Spleen (tissue), 11 donors: ENCODE measurements around the gene ARHGAP27. TPM values are rescaled to one million over a fixed set of nuclear protein-coding genes. Genes with fewer than 3 reads are reported as not detected.
"Not testable (repeated sequence)": the region's sequence is repeated elsewhere in the genome, so short reads cannot be mapped to it uniquely, and the experiment has no call there.

Experiments used
- DNase-seq: peaks from one replicate; pipeline ENCODE4 v3.0.0-alpha.2; 2020
- H3K27ac ChIP-seq, 8 donors: fragments of 200-600 bp; sonication (generic) in 7 of 8; 1 replicate in 4 of 8; 2 replicates in 4 of 8; pipeline versions ENCODE4 v1.5.0 to v1.8.0; 2016 to 2021; ENCODE audit warnings: inconsistent platforms in 4 of 8, mild to moderate bottlenecking in 4 of 8, moderate library complexity in 1 of 8
- H3K27me3 ChIP-seq, 7 donors: fragments of 200-600 bp; sonication (generic) in 6 of 7; replicated peaks in 1 of 7; 1 replicate in 4 of 7; 2 replicates in 3 of 7; pipeline versions ENCODE4 v1.5.0 to v1.8.0; 2016 to 2021; ENCODE audit warnings: inconsistent platforms in 3 of 7, mild to moderate bottlenecking in 1 of 7
- H3K36me3 ChIP-seq, 6 donors: fragments of 200-600 bp; sonication (generic) in 5 of 6; 1 replicate in 4 of 6; 2 replicates in 2 of 6; pipeline versions ENCODE4 v1.5.0 to v1.8.0; 2016 to 2021; ENCODE audit warnings: inconsistent platforms in 2 of 6
- H3K4me1 ChIP-seq, 6 donors: fragments of 200-600 bp; sonication (generic) in 5 of 6; 1 replicate in 3 of 6; 2 replicates in 3 of 6; pipeline versions ENCODE4 v1.5.0 to v1.8.0; 2016 to 2021; ENCODE audit warnings: inconsistent platforms in 3 of 6
- H3K4me3 ChIP-seq, 8 donors: fragments of 200-600 bp; sonication (generic) in 7 of 8; 1 replicate in 4 of 8; 2 replicates in 4 of 8; pipeline versions ENCODE4 v1.5.0 to v1.8.0; 2016 to 2021; ENCODE audit warnings: inconsistent platforms in 4 of 8, mild to moderate bottlenecking in 4 of 8, moderate library complexity in 2 of 8
- H3K9me3 ChIP-seq, 8 donors: fragments of 200-600 bp; sonication (generic) in 7 of 8; 1 replicate in 4 of 8; 2 replicates in 4 of 8; pipeline versions ENCODE4 v1.5.0 to v1.8.0; 2016 to 2021; ENCODE audit warnings: inconsistent platforms in 4 of 8
- POLR2AphosphoS5 ChIP-seq, 3 donors: sonication (generic); formaldehyde crosslinking; IDR thresholded peaks; one replicate each; pipeline ENCODE4 v1.5.1; 2017; ENCODE audit warnings: antibody characterized with exemption in 3 of 3
- WGBS, 5 donors: extraction: QIAGEN DNeasy Blood & Tissue Kit in 3 of 5; methylation state at CpG; one replicate each; pipeline versions ENCODE4 v1.1.5 to v1.1.7; 2013 to 2018; 5-methylcytosine and 5-hydroxymethylcytosine counted together
- intact Hi-C: fragments of 100-400 bp; cut with DNase I; formaldehyde crosslinking; loops from one replicate; pipeline ENCODE4 v1.15.0; 2023; ENCODE audit warnings: low total_unique reads
- polyA plus RNA-seq, 3 donors: library from polyadenylated mRNA; stranded (reverse); fragments of 200-250 nt; gene quantifications; one replicate each; pipeline ENCODE4 v1.2.1, GENCODE V29; 2013
- total RNA-seq, 7 donors: library from RNA; depleted of rRNA in 3 of 7; stranded (reverse); fragments of >200 nt in 3 of 7; fragmentation: NEBNext Ultra II Directional in 4 of 7; extraction: Animal tissue kit (Norgen Biotek cat#: 25700) in 4 of 7; gene quantifications; one replicate each; pipeline versions ENCODE4 v1.1.0 to v1.2.1, GENCODE V29; 2016 to 2021
- donor health status: healthy with polysubstance abuse.
- donor health status: DM: no; HTN: no; CAD: no; lungs with moderate emphysema.
- donor health status: DM: no; HTN: no; CAD: no.
- donor health status: Bipolar disorder and iron deficiency.
- donor health status: healthy.
- donor health status: DM: no; HTN: no; CAD: no.
- donor health status: DM: yes; HTN: yes; CAD: no.

ARHGAP27 gene
- total and polyA plus RNA-seq, 10 donors, result 43.6 to 151 (median 118) TPM

DNA sequence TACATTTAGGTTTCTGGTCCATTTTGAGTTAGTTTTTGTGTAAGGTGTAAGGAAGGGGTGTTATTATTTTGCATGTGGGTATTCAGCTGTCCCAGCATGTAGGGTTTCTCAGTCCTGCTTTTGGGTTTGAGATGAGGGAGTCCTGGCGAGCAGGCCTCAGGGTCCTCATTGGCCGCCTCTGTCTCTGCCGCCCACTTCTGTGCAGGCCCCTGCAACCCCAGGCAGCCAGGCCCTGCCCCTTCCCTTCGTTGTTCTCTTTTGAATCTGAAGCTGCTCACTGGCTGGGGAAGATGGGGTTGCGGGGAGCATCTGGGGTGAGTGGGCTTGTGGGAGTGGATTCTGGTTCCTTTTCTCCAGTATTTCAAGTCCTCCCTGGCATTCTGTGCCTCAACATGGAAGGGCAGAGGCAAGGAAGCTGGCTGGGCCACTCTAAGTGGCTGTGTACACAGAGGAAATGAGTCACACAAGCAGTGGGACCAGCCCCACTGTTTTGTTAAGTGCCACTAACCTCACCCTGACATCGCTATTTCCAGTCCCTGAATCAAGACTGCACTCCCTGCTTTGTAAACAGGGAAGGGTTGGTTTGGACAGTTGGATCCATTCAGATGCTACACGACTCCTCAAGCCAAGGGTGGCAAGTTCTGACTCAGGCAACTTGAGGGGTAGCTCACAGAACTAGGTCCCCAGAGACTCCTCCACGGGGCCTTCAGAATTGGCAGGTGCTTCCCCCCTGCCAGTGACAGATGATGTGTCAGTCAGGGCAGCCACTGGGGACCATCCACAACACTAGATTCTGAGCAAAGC, 29.1 kb upstream of the ARHGAP27 start:
- DNase-seq, result peak; percentile 78
- Histone ChIP-seq H3K4me1 (peaks cover 0 to 21% (median 14%) of the 10 kb centered on the region in 6 donors), H3K36me3 (peaks cover 0 to 73% (median 2%) of the 10 kb centered on the region in 6 donors), H3K27ac (peak overlapping the region in 6 of 8 donors; percentile 4 to 72 (median 40))
- H3K9me3 ChIP-seq, H3K4me3 ChIP-seq, H3K27me3 ChIP-seq, intact Hi-C loops: not testable (repeated sequence)
- 27 to 51% (median 39%) methylated on average over 3 to 8 of the region's 8 CpGs for WGBS, 5 donors
- peak in 1 of 3 donors; percentile 68 for TF ChIP-seq POLR2AphosphoS5 (IDR thresholded peaks at IDR 0.05)

DNA sequence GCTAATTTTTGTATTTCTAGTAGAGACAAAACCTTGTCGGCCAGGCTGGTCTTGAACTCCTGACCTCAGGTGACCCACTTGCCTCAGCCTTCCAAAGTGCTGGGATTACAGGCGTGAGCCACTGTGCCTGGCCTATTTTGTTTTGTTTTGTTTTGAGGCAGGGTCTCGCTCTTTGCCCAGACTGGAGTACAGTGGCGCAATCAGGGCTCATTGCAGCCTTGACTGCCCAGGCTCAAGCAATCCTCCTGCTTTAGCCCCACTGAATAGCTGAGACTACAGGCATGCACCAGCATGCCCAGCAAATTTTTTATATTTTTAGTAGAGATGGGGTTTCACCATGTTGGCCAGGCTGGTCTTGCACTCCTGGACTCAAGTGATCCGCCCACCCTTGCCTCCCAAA, 27.8 kb upstream of the ARHGAP27 start:
- H3K9me3 ChIP-seq, H3K4me3 ChIP-seq, intact Hi-C loops, H3K27ac ChIP-seq, H3K27me3 ChIP-seq, DNase-seq: not testable (repeated sequence)
- Histone ChIP-seq H3K4me1 (peaks cover 0 to 21% (median 14%) of the 10 kb centered on the region in 6 donors), H3K36me3 (peaks cover 0 to 73% (median 8%) of the 10 kb centered on the region in 6 donors)
- WGBS, 5 donors, result 88 to 100% (median 95%) methylated on average over 4 to 5 of the region's 5 CpGs

DNA sequence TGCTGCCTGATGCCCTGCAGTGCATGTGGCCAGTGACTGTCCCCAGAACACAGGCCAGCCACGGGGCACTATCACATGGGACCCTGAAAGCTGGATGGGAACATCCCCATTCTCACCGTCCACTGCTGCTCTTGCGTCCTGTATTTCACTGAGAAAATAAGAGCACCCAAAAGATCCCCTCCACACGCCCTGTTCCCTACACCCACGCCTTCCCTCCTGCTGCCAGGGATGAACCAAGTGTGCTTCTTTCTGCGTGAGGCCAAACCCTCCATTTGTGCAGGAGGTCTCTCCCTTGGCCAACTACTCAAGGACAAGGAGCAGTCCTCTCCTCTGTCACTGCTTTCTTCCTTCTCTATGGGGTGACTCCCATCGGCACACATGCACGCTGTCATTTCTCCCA, 21.7 kb upstream of the ARHGAP27 start:
- peak; percentile 7 for DNase-seq

GRCh38 chr17:45453731-45454130, 21.1 kb upstream of the ARHGAP27 start:
- H3K27me3 ChIP-seq, intact Hi-C loops, H3K4me3 ChIP-seq, H3K9me3 ChIP-seq, H3K27ac ChIP-seq: not testable (repeated sequence)
- Histone ChIP-seq H3K4me1 (peaks cover 0 to 18% (median 4%) of the 10 kb centered on the region in 6 donors), H3K36me3 (peaks cover 0 to 89% (median 11%) of the 10 kb centered on the region in 6 donors)
- DNase-seq, result peak; percentile 48
- 86 to 95% (median 91%) methylated on average over 4 to 17 of the region's 17 CpGs for WGBS, 5 donors

More for the DNA sequence above, 21.7 kb upstream of the ARHGAP27 start:
- H3K4me3 ChIP-seq, H3K9me3 ChIP-seq, H3K27me3 ChIP-seq, H3K27ac ChIP-seq, intact Hi-C loops: not testable (repeated sequence)
- 91 to 99% (median 94%) methylated on average over 7 of the region's 8 CpGs for WGBS, 5 donors
- Histone ChIP-seq H3K4me1 (peaks cover 0 to 18% (median 4%) of the 10 kb centered on the region in 6 donors), H3K36me3 (peaks cover 0 to 83% (median 11%) of the 10 kb centered on the region in 6 donors)

- H3K27me3 ChIP-seq, H3K27ac ChIP-seq, intact Hi-C loops, H3K9me3 ChIP-seq, H3K4me3 ChIP-seq: not testable (repeated sequence)
- peak; percentile 56 for DNase-seq
- peaks cover 0 to 18% (median 4%) of the 10 kb centered on the region in 6 donors for H3K4me1 ChIP-seq
- 46 to 83% (median 79%) methylated on average over 2 to 4 of the region's 7 CpGs for WGBS, 5 donors
- peaks cover 0 to 90% (median 11%) of the 10 kb centered on the region in 6 donors for H3K36me3 ChIP-seq
Measured at GRCh38 chr17:45453225-45453534, 20.5 kb upstream of the ARHGAP27 start.

DNA sequence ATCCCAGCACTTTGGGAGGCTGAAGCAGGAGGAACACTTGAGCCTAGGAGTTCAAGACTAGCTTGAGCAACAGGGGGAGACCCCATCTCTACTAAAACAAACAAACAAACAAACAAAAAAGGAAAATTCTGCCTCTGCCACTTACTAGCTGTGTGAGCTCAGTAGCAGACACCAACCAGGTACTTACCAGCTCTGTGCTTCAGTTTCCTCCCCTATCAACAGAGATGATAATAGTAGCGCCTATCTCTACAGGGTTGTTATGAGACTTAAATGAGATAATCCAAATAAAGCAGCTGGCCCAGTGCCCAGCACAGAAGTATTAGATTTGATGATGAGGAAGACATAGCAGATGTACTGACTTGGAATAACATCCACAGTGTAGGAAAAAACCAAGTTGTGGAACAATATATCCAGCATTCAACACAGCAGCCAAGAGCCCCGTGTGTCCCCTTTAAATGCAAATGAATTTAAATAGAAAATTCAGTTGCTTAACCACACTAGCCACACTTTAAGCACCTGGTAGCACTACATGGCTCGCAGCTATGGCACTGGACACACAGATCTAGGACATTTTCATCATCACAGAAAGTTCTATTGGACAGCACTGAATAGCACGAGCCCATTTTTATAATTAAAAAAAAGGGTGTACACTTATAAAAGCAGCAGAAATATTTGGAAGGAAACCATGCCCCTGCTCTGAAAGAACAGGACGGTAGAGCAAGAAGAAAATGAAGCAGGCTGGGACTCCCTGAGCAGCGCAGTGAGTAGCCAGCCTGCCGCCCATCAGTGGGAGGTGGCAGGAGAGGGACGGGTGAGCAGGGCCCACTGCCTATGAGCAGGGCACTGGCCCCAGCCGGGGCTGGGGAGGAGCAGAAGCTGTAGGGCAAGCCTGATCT, 19.9 kb upstream of the ARHGAP27 start:
- H3K36me3 ChIP-seq, result peaks cover 0 to 91% (median 12%) of the 10 kb centered on the region in 6 donors
- WGBS, 5 donors, result 52 to 71% (median 61%) methylated on average over 8 to 9 of the region's 9 CpGs

DNA sequence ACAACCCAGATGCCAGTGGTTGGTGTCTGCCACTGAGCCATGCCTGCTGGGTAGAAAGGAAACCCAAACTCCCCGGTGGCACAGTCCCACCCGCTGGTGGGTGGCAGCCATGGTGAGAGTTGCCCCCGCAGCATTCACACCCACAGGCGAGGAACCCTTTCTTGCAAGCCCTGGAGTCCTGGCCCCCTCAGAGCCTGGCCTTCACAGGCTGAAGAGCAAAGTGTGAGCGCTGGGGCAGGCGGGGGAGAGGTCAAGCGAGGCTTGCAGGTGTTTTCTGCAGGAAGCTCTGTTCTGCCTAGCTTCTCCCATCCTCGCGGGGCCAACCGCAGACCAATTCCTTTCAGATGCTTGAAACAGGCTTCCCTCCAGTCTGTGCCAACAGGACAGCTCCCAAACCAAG, 19.0 kb upstream of the ARHGAP27 start:
- intact Hi-C loops, H3K27me3 ChIP-seq, H3K27ac ChIP-seq, H3K9me3 ChIP-seq, H3K4me3 ChIP-seq: not testable (repeated sequence)
- H3K4me1 ChIP-seq, result peaks cover 0 to 26% (median 4%) of the 10 kb centered on the region in 6 donors
- peak; percentile 71 for DNase-seq
- 52 to 67% (median 58%) methylated on average over 3 to 8 of the region's 10 CpGs for WGBS, 5 donors
- TF ChIP-seq POLR2AphosphoS5 (IDR thresholded peaks at IDR 0.05), result peak in 1 of 3 donors; percentile 32
- peaks cover 0 to 91% (median 9%) of the 10 kb centered on the region in 6 donors for H3K36me3 ChIP-seq

More for the DNA sequence above, 19.9 kb upstream of the ARHGAP27 start:
- H3K27me3 ChIP-seq, intact Hi-C loops, H3K27ac ChIP-seq, H3K9me3 ChIP-seq, H3K4me3 ChIP-seq: not testable (repeated sequence)
- H3K4me1 ChIP-seq, result peaks cover 0 to 18% (median 4%) of the 10 kb centered on the region in 6 donors
- TF ChIP-seq POLR2AphosphoS5 (IDR thresholded peaks at IDR 0.05), result peak in 1 of 3 donors; percentile 16
- DNase-seq, result peak; percentile 59
